ENCODE results near the gene SMIM17.

- TF ChIP-seq ZNF114 (CRISPR knock-in tag; IDR thresholded peaks at IDR 0.05) (no peak), CTCF (conservative IDR thresholded peaks at IDR 0.05; ENCODE audit: low read depth in 2 of 2) (peak; percentile 51 to 55), EZH2 (IDR thresholded peaks at IDR 0.05; ENCODE audit: low read depth, unreplicated experiment) (no peak), ETS1 (IDR thresholded peaks at IDR 0.05) (no peak), POLR2AphosphoS5 (IDR thresholded peaks at IDR 0.05; ENCODE audit: low read depth) (no peak), STAT1 (IDR thresholded peaks at IDR 0.05; ENCODE audit: unreplicated experiment) (no peak), EZH2phosphoT487 (IDR thresholded peaks at IDR 0.05; ENCODE audit: unreplicated experiment) (no peak), JUNB (IDR thresholded peaks at IDR 0.05; ENCODE audit: unreplicated experiment) (no peak), CREB1 (CRISPR knock-in tag; IDR thresholded peaks at IDR 0.05; ENCODE audit: low read depth) (no peak)
- TF ChIP-seq, protein P1, sequence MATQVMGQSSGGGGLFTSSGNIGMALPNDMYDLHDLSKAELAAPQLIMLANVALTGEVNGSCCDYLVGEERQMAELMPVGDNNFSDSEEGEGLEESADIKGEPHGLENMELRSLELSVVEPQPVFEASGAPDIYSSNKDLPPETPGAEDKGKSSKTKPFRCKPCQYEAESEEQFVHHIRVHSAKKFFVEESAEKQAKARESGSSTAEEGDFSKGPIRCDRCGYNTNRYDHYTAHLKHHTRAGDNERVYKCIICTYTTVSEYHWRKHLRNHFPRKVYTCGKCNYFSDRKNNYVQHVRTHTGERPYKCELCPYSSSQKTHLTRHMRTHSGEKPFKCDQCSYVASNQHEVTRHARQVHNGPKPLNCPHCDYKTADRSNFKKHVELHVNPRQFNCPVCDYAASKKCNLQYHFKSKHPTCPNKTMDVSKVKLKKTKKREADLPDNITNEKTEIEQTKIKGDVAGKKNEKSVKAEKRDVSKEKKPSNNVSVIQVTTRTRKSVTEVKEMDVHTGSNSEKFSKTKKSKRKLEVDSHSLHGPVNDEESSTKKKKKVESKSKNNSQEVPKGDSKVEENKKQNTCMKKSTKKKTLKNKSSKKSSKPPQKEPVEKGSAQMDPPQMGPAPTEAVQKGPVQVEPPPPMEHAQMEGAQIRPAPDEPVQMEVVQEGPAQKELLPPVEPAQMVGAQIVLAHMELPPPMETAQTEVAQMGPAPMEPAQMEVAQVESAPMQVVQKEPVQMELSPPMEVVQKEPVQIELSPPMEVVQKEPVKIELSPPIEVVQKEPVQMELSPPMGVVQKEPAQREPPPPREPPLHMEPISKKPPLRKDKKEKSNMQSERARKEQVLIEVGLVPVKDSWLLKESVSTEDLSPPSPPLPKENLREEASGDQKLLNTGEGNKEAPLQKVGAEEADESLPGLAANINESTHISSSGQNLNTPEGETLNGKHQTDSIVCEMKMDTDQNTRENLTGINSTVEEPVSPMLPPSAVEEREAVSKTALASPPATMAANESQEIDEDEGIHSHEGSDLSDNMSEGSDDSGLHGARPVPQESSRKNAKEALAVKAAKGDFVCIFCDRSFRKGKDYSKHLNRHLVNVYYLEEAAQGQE (IDR thresholded peaks at IDR 0.05; ENCODE audit: unreplicated experiment) = no peak
These were observed 31.7 kb upstream of the SMIM17 start for GRCh38 chr19:56611288-56611687.

Data from GM23338 (cell line).